Measurements from ENCODE around the gene GPM6B.

The GPM6B gene

DNA sequence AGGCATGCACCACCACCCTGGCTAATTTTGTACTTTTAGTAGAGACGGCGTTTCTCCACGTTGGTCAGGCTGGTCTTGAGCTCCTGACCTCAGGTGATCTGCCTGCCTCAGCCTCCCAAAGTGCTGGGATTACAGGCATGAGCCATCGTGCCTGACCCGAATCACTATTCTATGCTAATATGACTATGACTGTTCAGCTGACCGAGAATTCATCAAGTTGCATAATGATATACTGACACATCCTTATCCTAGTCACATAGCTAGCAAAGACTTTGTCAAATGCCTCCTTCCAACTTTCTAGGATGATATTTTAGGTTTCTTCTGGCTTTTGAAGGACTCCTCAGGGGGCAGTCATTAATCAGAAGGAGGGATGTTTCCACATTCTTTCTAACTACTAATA, 4.8 kb upstream of the GPM6B start:
- no peak for DNase-seq

DNA sequence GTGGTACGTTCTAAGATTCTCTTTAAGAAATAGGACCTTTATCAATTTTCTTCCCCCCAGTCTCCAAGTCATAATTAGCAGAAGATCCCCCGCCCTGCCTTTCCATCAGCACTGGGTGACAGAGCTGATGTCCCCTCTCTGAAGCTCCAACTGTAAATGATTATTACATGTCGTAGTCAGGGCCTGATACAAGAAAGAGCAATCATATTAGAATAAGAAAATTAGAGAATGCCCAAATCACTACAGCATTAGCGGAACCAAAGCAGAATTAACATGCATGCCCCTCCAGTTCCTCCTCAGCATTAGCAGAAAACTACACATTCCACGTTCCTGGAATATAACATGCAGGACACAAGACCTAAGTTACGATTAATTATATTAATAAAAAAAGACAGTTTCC, 717 bp downstream of the GPM6B start:
- no peak for DNase-seq

DNA sequence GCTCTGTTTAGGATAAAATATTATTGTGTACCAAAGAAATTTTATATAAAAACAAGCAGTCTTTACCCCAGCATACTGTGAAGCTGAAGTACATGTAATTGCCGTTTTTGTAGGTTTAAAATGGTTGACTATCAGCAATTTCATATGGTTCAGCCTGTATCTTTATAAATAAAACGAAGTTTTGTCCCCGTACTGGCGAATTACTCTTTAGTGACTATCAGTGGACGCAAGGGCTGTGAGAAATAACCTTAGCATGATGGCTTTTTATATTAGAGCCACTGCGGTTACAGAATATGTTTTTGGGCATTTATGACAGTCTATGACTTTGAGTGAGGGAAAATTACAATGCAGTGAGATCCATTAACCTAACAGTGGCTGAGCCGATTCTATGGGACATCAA, 1.2 kb downstream of the GPM6B start:
- DNase-seq: no peak

DNA sequence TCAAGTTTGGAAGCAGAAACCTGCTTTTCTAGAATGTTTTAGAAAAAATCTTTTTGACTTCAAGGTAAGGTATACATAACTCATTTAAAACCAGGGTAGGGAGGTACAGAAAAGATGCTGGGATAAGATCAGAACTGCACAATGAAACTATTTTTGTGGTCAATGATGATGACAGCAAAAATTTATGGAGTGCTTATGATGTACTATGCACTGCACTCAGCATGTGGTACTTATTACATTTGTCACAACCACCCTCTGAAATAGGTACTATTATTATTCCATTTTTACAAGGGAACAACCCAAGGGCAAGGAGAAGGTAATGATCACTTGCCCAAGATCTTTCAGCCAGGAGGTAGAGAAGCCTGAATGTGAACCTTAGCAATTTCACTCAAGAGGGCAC, 8.0 kb downstream of the GPM6B start:
- DNase-seq: no peak

DNA sequence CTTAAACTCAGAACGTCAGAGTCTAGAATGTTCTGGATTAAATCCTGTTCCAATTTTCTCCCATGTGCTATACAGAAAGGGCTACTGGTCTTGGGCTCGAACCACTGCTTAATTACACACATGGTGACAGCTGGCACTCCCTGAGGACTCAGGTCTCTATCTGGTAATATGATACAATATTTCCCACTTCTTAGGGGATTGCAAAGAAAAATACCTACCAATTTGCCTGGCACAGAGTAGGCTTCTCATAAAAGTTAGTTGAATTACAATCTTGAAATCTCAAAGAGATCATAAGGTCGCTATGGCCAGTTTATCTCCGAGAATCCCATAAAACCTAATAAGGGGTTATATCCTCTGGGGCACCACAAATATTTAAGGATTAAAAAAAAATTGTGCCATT, 8.6 kb downstream of the GPM6B start:
- DNase-seq: no peak

DNA sequence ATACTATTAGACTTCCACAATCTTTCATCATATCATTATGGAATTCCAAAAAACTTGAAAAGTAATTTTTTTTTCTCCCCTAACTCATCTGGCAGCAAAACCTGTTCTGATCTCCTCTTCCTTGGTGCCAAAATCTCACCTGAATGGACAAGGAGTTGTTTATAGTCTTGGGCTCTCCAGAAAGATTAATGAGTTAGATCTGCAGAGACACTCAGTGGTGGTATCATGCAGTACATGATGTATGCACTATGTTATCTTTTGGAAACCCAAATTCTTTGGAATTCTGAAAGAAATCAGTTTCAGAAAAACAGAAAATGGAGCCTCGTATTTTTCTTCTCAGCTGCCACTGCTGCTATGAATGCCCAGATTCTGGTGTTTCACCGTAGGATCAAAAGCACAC, 11.7 kb downstream of the GPM6B start:
- no peak for DNase-seq

DNA sequence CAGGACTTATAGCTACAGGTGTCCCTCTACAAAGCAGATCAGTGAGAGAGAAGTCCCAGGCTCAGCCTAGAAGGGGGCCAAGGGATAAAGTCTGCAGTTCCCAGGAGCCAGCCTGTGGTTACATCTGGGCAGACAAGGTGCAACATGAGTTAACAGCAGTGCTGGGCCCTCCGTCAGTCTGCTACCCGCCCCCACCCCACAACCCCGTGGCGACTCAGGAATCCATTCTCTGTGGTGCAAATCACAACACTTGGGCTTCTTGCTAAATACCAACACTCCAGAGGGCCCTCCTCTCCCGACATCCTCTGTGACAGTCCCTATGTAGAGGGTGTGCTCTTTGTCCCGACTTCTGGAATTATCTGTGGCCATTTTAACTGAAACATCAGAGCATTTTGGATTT, 13.8 kb downstream of the GPM6B start:
- no peak for DNase-seq

DNA sequence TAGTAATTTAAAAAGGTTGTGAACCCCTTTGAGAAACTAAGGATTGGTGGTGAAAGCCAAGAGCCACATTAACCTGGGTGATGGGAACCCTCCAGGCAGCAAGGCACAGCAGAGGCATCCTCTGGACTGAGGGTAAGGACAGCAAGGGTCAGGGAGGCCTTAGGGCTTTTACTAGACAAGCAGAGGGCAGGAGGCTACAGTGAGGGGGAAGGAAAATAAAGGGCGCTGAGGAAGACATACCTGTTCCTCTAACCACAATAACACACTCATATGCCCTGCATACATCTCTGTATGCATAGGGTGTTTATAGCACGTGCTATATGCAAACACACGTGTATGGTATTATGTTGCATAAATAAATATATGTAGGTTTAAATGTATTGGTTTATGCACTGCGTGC, 18.7 kb downstream of the GPM6B start:
- DNase-seq: no peak

DNA sequence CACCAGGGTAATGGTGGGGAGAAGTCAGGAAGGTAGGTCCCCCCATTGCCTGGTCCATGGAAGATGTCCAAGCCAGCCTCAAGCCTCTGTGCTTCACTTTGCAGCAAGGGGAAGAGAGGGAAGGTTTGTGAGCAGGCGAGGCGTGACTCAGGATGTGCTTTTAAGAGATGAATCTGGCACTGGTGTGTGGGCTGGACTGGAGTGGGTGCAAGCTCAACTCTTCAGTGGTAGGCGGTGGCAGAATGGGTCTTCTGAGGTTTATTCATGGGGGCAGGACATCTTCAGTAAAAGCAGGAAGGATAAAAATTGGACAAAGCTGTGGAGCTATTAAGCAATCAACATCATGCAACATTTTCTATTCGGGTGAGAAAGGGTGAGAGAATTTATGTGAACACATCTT, 19.4 kb downstream of the GPM6B start:
- DNase-seq: no peak

DNA sequence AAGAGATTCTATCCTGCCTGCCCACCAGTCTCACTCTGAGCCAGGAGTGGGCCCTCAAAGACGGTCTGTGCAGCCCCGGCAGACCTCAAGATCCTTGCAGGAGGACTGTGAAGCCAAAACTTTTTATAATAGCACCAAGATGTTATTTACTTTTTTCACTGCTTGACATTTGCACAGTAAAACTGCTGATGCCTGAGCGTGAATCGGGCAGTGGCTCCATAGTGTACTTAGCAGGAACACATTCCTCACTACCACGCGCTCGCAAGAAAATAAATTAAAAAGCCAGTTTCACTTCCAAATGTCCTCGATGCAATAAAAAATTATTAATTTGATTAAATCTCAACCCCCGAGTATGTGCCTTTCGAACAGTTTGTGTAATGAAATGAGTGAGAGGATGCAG, 22.5 kb downstream of the GPM6B start:
- no peak for DNase-seq

DNA sequence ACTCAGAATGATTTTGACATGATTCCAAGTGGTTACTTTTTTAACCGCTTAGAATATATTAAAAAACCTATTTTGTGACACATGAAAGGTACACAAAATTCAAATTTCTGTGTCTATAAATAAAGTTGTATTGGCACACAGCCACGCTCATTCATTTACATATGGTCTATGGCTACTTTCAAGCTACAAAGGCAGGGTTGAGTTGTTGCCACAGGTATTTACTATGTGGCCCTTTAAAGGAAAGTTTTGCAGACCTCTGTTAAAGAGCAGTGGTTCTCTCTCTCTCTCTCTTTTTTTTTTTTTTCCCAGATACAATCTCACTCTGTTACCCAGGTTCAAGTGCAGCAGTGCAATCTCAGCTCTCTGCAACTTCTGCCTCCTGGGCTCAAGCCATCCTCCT, 23.0 kb downstream of the GPM6B start:
- no peak for DNase-seq

DNA sequence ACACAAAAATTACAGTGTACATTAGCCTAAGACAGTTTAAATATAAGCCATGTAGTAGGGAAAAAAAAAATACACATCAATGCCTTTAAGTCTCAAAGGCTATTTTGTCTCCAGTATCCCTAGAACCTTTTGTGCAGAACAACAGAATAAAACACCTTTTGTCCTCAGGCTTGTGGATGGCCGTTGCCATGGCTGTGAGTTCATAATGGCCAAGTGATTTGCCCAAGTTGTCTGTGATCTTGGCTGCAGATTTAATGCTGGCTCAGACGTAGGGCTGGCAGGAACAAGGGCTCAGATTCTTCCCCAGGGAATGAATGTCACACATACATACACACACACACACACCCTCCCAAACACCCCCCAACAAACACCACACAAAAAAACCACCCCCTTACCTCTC, 25.3 kb downstream of the GPM6B start:
- DNase-seq: no peak

DNA sequence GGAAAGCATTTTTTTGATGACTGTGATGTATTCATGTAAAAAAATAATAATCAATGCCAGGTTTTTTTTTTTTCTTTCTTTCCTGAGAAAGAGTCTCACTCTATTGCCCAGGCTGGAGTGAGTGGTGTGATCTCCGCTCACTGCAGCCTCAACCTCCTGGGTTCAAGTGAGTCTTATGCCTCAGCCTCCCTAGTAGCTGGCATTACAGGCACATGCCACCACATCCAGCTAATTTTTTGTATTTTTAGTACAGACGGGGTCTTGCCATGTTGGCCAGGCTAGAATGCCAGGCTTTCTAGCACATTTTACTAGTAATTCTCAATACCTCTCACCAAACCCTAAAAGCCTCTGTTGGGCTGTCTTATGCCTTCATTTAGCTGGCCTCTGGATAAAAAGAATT, 25.7 kb downstream of the GPM6B start:
- no peak for DNase-seq

DNA sequence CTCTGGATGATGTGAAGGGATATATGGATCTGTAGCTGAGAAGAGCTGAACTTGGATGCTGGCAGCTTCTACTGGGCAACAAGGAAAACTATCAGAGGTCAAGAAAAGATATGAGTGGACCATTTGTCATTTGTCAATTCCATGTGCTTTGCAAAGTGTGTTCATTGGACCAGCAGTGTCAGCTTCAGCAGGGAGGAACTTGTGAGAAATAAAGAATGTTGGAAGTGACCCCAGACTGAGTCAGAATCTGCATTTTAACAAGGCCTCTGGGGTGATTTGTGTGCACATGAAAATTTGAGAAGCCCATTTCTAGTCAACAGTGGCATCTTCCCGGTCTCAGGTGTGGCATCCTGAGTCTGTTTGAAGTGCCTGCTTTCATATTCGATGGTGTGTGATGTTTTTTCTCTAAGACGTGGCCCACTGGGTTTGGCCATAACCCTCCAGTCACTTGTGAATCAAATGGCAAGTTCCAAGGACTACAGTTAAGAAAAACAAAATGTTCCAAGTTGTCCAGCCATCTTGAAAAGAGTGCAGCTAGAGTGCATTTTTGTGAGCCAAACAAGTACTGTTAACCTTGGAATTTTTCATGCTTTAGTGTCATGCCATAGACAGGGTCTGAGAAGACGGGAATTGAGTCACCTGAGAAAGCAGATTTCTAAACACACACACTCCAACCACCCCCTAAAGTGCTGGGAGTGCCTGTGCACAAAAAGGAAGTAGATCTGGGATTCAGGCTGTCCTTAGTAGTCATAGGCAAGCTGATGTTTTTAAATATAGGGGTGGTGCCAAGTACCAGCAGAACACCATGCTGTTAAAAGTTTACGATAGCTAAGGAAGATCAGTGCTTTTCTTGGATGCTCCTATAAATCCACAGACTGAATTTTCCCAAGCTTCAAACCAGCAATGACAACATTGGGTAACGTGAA, 26.4 kb downstream of the GPM6B start:
- no peak for DNase-seq

DNA sequence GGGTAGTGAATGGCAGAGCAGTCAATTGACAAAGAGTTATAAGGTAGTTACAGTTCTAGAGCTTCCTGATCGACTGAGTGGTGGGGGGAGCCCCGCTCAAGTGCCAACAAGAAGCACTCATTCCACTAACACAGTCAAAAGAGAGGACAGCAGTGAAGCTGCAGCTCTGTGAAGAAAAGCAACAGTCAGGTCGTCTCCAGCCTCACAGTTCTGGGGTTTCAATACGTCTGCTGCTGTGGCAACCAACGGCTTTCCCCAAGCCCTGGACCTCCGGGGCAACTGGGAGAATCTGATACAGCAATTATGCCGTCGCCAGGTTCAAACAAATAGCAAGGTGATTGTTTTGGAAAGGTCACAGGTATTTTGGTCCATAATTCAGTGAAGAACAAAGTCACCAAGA, 30.8 kb downstream of the GPM6B start:
- no peak for DNase-seq

DNA sequence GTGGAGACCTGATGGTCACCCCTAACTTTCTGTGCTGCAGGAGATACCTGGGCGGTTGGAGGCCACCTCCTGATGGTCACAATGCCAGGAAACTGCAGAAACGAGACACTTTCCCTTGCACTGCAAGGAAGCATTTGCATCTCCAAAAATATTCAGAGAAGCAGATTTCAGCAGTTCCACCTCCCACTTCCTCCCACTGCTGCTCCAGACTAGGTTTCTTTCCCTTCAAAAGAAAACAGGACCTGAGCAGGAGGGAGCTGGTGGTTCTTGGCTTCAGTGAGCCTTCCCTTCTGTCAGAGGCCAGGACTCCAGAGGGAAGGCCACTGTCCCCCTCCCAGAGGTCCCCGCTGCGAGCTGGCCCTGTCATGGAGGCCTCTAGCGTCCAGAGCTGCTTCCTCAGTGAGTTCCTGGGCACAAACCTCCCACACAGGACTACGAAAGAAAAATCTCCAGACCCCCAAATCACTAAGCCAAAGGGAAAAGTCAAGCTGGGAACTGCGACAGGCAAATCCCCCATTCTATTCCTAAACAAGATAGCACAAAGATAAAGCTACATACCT, 35.9 kb downstream of the GPM6B start:
- DNase-seq: no peak

DNA sequence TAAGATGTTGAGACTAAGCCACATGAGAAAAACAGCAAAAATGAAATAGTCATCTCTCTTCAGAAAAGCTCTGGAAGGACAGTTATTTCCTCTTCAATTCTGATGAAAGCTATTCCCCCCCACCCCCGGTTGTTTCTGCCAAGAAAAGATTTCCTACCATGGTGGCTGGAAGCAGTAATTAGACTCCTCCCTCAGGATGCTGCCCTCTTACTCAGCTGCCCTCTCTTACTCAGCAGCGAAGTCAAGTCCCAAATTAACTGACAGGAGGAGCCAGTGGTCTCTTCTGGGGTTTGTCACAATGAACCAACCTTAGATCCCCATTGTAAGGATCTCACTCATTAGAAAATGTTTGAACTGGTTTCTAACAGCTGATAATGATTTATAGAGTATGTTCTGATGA, 38.0 kb downstream of the GPM6B start:
- DNase-seq: no peak

DNA sequence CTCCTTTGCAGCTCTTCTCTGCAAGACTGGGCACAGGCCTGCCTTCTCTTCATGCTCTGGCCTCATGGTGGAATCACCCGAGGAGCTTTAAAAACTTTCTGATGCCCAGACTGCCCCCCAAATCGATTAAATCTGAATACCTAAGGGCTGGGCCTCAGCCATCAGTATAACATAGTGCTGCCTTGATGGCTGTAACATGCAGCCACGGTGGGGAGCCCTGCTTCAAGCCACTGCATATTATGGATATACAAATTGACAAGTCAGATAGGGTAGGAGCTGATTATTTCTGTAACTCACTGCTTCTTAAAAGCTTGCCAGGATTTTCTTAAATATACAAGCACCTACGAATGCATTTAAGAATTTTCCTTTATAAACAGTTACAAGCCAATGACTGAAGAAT, 40.5 kb downstream of the GPM6B start:
- DNase-seq: no peak

DNA sequence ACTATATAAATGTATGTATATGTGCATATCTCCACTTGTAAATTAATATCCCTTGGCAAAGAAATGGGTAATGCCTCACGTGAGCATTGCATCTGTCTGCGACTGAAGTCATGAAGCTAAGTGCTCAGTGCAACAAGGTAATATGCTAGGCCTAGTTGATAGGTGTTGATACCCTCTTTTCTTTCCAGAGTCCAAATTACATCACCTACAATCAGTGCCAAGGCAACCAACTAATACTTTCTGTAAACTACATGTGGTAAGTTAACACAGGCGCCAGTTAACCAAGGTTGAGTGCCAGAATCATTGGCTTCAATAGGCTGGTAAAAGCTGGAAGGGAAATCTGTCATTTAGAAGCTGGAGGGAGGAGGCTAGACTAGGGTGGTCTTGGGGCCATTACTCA, 41.1 kb downstream of the GPM6B start:
- DNase-seq: no peak

DNA sequence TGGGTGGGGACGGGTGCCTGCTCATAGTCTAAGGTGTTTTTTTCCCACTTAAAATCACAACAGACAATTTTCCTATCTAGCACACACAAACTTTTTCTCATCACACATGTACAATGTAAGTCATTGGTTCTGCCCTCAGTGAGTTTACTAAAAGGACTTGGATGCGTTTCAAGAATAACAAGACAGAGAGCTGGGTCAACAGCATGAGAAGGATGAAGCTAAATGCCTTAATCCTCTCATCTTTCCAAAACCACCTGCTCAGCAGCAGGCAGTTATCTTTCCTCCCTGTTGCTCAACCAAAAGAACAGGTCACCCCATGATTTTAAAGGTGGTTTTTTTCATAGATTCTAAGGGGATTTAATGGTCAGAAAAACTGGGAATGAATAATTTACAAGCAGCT, 42.2 kb downstream of the GPM6B start:
- no peak for DNase-seq

DNA sequence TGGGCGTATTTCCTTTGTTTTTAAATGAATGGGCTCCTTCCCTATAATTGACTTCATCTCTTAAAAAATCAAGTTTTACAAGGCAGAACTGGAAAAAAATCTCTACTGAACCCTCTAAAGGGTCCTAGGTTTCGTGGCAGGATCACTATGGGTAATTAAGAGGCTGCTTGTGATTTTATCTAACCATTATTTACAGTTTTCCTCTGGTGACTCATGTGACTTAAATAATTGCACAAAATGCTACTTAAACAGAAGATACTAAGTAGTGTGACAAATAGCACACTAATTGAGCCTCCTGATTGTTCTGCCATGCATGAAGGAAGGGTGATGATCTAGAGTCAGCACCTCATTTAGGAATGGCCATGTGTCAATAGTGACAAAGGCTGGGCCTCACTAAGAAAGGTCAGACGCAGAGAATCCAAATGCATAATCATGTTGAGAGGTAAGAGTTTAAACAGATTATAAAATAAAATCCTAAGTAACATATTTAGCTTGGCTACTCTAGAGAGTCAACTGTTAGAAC, 46.8 kb downstream of the GPM6B start:
- DNase-seq: no peak

DNA sequence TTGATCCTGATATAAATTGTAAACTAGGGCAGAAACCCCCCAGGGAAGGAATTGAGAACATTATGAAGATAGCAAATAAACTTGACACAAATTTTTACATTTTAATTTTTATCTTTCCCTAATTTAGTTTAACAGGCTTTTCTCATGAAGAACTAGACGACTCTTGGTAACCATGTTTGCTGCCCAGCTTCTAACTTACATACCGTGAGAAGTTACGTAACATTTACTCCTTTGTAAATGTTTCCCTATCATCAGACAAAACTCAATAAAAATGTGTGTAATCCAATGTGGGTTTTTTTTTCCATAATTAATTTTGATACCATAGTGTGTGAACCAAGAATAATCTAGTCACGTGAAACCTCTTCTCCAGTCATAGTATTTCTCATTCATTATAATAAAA, 48.0 kb downstream of the GPM6B start:
- no peak for DNase-seq

DNA sequence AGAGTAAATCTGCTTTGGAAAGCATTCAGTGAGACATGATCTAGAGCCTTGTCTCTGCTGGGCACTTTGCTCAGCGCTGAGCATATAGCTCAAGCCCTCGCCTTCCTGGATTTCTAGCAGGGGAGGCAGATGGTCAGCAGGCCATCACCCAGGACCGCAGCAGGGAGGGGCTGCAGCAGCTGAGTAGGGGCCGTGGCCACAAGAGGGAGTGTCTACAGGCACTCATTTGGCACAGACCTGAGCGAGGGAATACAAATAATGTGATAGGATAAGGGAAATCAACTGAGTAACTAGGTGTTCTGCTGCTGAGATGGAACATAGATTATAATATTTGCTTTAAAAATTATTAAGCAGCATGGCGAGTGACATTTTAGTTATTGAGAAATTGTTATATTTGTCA, 52.1 kb downstream of the GPM6B start:
- DNase-seq: no peak

DNA sequence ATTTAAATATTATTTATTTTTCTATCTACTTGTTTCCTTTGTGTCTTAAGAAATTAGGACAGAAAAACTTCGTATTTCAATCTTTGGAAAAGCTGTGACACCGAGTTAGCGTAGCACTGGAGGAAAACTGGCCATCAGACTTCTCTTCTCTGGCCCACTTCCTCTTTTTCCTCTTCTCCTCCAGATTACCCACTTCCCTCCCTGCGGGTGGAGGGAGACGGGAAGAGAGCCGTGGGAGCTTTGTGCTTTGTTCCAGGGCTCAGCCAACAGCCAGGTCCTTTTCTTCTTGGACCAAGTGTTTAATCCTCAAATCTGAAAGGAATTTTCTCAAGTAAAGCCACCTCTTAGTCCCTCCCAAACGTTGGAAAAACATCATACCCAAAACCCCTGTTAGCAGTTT, 52.6 kb downstream of the GPM6B start:
- DNase-seq: no peak

DNA sequence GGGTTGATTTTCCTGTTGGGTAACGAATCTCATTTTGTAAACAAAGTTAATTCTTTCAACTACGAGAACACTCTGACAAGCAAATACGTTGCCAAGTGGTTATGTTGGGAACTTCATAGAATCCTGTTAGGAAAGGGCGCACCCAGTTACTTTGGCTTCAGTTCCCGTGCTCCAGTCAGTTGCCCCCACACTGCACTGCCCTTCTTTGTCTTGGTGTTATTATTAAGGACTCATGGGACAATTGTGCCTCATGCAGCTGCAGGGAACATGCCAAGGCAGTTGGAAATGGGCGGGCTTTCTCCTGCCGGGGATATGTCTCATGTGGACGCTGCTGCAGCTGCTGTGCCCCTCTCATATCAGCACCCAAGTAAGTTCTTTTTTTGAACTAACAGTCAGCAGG, 53.4 kb downstream of the GPM6B start:
- DNase-seq: no peak

Measured in stimulated activated naive CD4-positive, alpha-beta T cell (primary cell).